Prostate gland (tissue), 2 donors: Measurements from ENCODE around the gene CDHR5. TPM values are rescaled to one million over a fixed set of nuclear protein-coding genes. Genes with fewer than 3 reads are reported as not detected.

Source experiments
- DNase-seq: peaks from one replicate; pipeline ENCODE4 v3.0.0-alpha.2; 2019; ENCODE audit warnings: low spot score
- H3K27ac ChIP-seq, 2 donors: fragments of 200-600 bp; sonication (generic); 2 replicates each; pipeline ENCODE4 v1.5.1; 2017 to 2019
- H3K27me3 ChIP-seq: fragments of 200-600 bp; sonication (generic); replicated peaks from 2 replicates; pipeline ENCODE4 v1.5.1; 2019; ENCODE audit not compliant: insufficient read depth
- H3K36me3 ChIP-seq, 2 donors: fragments of 200-600 bp; sonication (generic); 1 replicate in 1 of 2; 2 replicates in 1 of 2; pipeline versions ENCODE4 v1.5.1 to v1.8.1; 2017 to 2019
- H3K4me1 ChIP-seq: fragments of 200-600 bp; sonication (generic); replicated peaks from 2 replicates; pipeline ENCODE4 v1.5.1; 2019
- H3K4me3 ChIP-seq, 2 donors: fragments of 200-600 bp; sonication (generic); 2 replicates each; pipeline ENCODE4 v1.5.1; 2017 to 2019
- H3K9me3 ChIP-seq: fragments of 200-600 bp; sonication (generic); 2 replicates; pipeline ENCODE4 v1.5.1; 2017
- CTCF ChIP-seq, 4 experiments: fragments of 200-600 bp in 2 of 4; fragments of 450-650 bp in 2 of 4; sonication (generic) in 2 of 4; IDR thresholded peaks; 1 replicate in 3 of 4; 2 replicates in 1 of 4; pipeline ENCODE4 v1.5.1; 2016 to 2019; ENCODE audit warnings: antibody characterized with exemption in 4 of 4, mild to moderate bottlenecking in 2 of 4, moderate library complexity in 2 of 4
- POLR2A ChIP-seq: fragments of 450-650 bp; IDR thresholded peaks from one replicate; pipeline ENCODE4 v1.6.1; 2016; ENCODE audit warnings: antibody characterized with exemption, mild to moderate bottlenecking
- POLR2AphosphoS5 ChIP-seq: sonication (generic); formaldehyde crosslinking; IDR thresholded peaks from one replicate; pipeline ENCODE4 v1.6.1; 2017; ENCODE audit warnings: antibody characterized with exemption
- WGBS: methylation state at CpG from one replicate; pipeline ENCODE4 v1.1.5; 2018; 5-methylcytosine and 5-hydroxymethylcytosine counted together
- intact Hi-C: fragments of 100-400 bp; cut with DNase I; formaldehyde crosslinking; loops from one replicate; pipeline ENCODE4 v1.14.2; 2022
- total RNA-seq, 2 donors: library from RNA; depleted of rRNA; stranded (reverse); fragments of >200 nt; gene quantifications; one replicate each; pipeline ENCODE4 v1.1.0, GENCODE V29; 2016

CDHR5 gene
- total RNA-seq, 2 donors from 2014 or later: 0.34 TPM; not detected in 1

- TF ChIP-seq CTCF (IDR thresholded peaks at IDR 0.05) (no peak), POLR2AphosphoS5 (no peak), POLR2A (no peak)
- no peak overlapping the region for H3K4me3 ChIP-seq
- H3K36me3 ChIP-seq: no peaks in the 10 kb centered on the region
- no peaks in the 10 kb centered on the region for H3K9me3 ChIP-seq
- peaks cover 11% of the 10 kb centered on the region for H3K4me1 ChIP-seq
- 91% methylated on average over 24 of the region's 24 CpGs for WGBS
- DNase-seq: no peak
- no peaks in the 10 kb centered on the region for H3K27me3 ChIP-seq
- intact Hi-C loops: no loop called here
- no peak overlapping the region for H3K27ac ChIP-seq
Observed at GRCh38 chr11:618856-619627, 5.7 kb downstream of the CDHR5 start.

- 95% methylated on average over 21 of the region's 25 CpGs for WGBS
- H3K4me3 ChIP-seq: no peak overlapping the region
- no peaks in the 10 kb centered on the region for H3K27me3 ChIP-seq
- H3K27ac ChIP-seq: no peak overlapping the region
- TF ChIP-seq POLR2AphosphoS5: no peak
- TF ChIP-seq POLR2A: no peak
- no peak for TF ChIP-seq CTCF (IDR thresholded peaks at IDR 0.05)
- intact Hi-C loops: no loop called here
- no peaks in the 10 kb centered on the region for H3K9me3 ChIP-seq
- no peaks in the 10 kb centered on the region for H3K36me3 ChIP-seq
- H3K4me1 ChIP-seq: peaks cover 15% of the 10 kb centered on the region
- no peak for DNase-seq
Observed at GRCh38 chr11:617912-618682, 6.7 kb downstream of the CDHR5 start.

- no peak overlapping the region for H3K27ac ChIP-seq
- TF ChIP-seq POLR2A (no peak), POLR2AphosphoS5 (no peak), CTCF (IDR thresholded peaks at IDR 0.05) (no peak)
- H3K27me3 ChIP-seq: no peaks in the 10 kb centered on the region
- 94% methylated on average over 39 of the region's 57 CpGs for WGBS
- H3K9me3 ChIP-seq: no peaks in the 10 kb centered on the region
- no peaks in the 10 kb centered on the region for H3K36me3 ChIP-seq
- peaks cover 15% of the 10 kb centered on the region for H3K4me1 ChIP-seq
- H3K4me3 ChIP-seq: no peak overlapping the region
- intact Hi-C loops: no loop called here
- DNase-seq: no peak
Observed at GRCh38 chr11:617199-617911, 7.4 kb downstream of the CDHR5 start.

GRCh38 chr11:616320-617198 is 8.2 kb downstream of the CDHR5 start:
- no peaks in the 10 kb centered on the region for H3K27me3 ChIP-seq
- TF ChIP-seq POLR2AphosphoS5 (no peak), POLR2A (no peak), CTCF (IDR thresholded peaks at IDR 0.05) (no peak)
- peaks cover 15% of the 10 kb centered on the region for H3K4me1 ChIP-seq
- DNase-seq: no peak
- H3K36me3 ChIP-seq: no peaks in the 10 kb centered on the region
- peak overlapping the region in 1 of 2 donors; percentile 91 for H3K27ac ChIP-seq
- intact Hi-C loops: no loop called here
- 88% methylated on average over 39 of the region's 39 CpGs for WGBS
- no peaks in the 10 kb centered on the region for H3K9me3 ChIP-seq
- peak overlapping the region in 1 of 2 donors; percentile 63 for H3K4me3 ChIP-seq
